PC-3 (cell line): ENCODE measurements around the gene ST3GAL3. TPM values are rescaled to one million over a fixed set of nuclear protein-coding genes. Genes with fewer than 3 reads are reported as not detected.

Experiments used
- ATAC-seq: fragments of 200-7000 bp; cut with Tn5 transposase; 2 replicates; pipeline ENCODE4 v1.9.1; 2020; ENCODE audit warnings: mild to moderate bottlenecking, moderate library complexity
- BruUV-seq: library from RNA; stranded (reverse); fragments of 400-500 nt; replicated peaks from 2 replicates; lab custom pipeline; 2021; lab: Mats Ljungman, UMichigan
- CTCF ChIA-PET: fragments of 300-600 bp; sonication (Branson Sonifier 250); formaldehyde crosslinking; loops from one replicate; lab custom pipeline; 2022; ENCODE audit warnings: antibody characterized with exemption; lab: Charles Lee
- POLR2A ChIA-PET: fragments of 300-600 bp; sonication (Branson Sonifier 250); formaldehyde crosslinking; loops from one replicate; lab custom pipeline; 2022; ENCODE audit warnings: antibody characterized with exemption; ENCODE audit not compliant: unreplicated experiment; lab: Charles Lee
- DNase-seq: peaks from one replicate; pipeline ENCODE4 v3.0.0-alpha.2; 2015
- H2AFZ ChIP-seq: fragments of 300-600 bp; sonication (generic); 2 replicates; pipeline ENCODE4 v1.6.0; 2016; ENCODE audit warnings: antibody characterized with exemption, low read length
- H3F3A ChIP-seq: fragments of 300-600 bp; sonication (generic); one replicate; pipeline ENCODE4 v1.6.0; 2017; ENCODE audit warnings: antibody characterized with exemption, low read length, control low read depth, mild to moderate bottlenecking; ENCODE audit not compliant: unreplicated experiment
- H3K27ac ChIP-seq: fragments of 300-600 bp; sonication (generic); 2 replicates; pipeline ENCODE4 v1.5.1; 2016; ENCODE audit warnings: mild to moderate bottlenecking, low read length
- H3K27me3 ChIP-seq: fragments of 300-600 bp; sonication (generic); 2 replicates; pipeline ENCODE4 v1.6.1; 2016; ENCODE audit warnings: low read length, mixed read lengths
- H3K36me3 ChIP-seq: fragments of 300-600 bp; sonication (generic); 2 replicates; pipeline ENCODE4 v1.6.1; 2016; ENCODE audit warnings: low read depth, mixed run types, low read length, mixed read lengths
- H3K4me1 ChIP-seq: fragments of 300-600 bp; sonication (generic); 2 replicates; pipeline ENCODE4 v1.5.1; 2016; ENCODE audit warnings: low read length; ENCODE audit not compliant: insufficient read depth
- H3K4me2 ChIP-seq: fragments of 300-600 bp; sonication (generic); 2 replicates; pipeline ENCODE4 v1.6.0; 2016; ENCODE audit warnings: low read length
- H3K4me3 ChIP-seq: fragments of 300-600 bp; sonication (generic); 2 replicates; pipeline ENCODE4 v1.5.1; 2016; ENCODE audit warnings: mild to moderate bottlenecking, low read length, mixed read lengths
- H3K79me2 ChIP-seq: fragments of 300-600 bp; sonication (generic); 2 replicates; pipeline ENCODE4 v1.6.1; 2017; ENCODE audit warnings: low read length, mixed read lengths
- H3K9ac ChIP-seq: fragments of 300-600 bp; sonication (generic); 2 replicates; pipeline ENCODE4 v1.6.0; 2016; ENCODE audit warnings: mild to moderate bottlenecking, low read length
- H3K9me2 ChIP-seq: fragments of 300-600 bp; sonication (generic); replicated peaks from 2 replicates; pipeline ENCODE4 v1.6.1; 2016; ENCODE audit warnings: mixed run types, low read length, mixed read lengths
- H3K9me3 ChIP-seq: fragments of 300-600 bp; sonication (generic); 2 replicates; pipeline ENCODE4 v1.6.1; 2016; ENCODE audit warnings: low read length, mixed read lengths
- H4K20me1 ChIP-seq: fragments of 300-600 bp; sonication (generic); 2 replicates; pipeline ENCODE4 v1.6.1; 2016; ENCODE audit warnings: low read length, mixed read lengths
- CTCF ChIP-seq: fragments of 300-600 bp; sonication (generic); conservative IDR thresholded peaks from 2 replicates; pipeline ENCODE4 v1.5.1; 2017; ENCODE audit warnings: antibody characterized with exemption, low read depth, mild to moderate bottlenecking, low read length
- EZH2 ChIP-seq: fragments of 300-600 bp; sonication (generic); IDR thresholded peaks from one replicate; pipeline ENCODE4 v1.6.1; 2017; ENCODE audit warnings: antibody characterized with exemption, mild to moderate bottlenecking, low read length; ENCODE audit not compliant: unreplicated experiment
- EZH2phosphoT487 ChIP-seq: fragments of 300-600 bp; sonication (generic); IDR thresholded peaks from 2 replicates; pipeline ENCODE4 v1.6.1; 2018; ENCODE audit warnings: mild to moderate bottlenecking, antibody characterized with exemption, low read length, borderline replicate concordance
- intact Hi-C: fragments of 100-400 bp; cut with micrococcal nuclease; formaldehyde crosslinking; loops from 2 replicates; pipeline ENCODE4 v1.9.0; 2023
- total RNA-seq: library from RNA; depleted of rRNA; stranded (reverse); fragments of >200 nt; gene quantifications from 2 replicates; pipeline ENCODE4 v1.2.3, GENCODE V29; 2014

The ST3GAL3 gene
- total RNA-seq, 1 experiment from 2014 or later = 9.0 TPM

DNA sequence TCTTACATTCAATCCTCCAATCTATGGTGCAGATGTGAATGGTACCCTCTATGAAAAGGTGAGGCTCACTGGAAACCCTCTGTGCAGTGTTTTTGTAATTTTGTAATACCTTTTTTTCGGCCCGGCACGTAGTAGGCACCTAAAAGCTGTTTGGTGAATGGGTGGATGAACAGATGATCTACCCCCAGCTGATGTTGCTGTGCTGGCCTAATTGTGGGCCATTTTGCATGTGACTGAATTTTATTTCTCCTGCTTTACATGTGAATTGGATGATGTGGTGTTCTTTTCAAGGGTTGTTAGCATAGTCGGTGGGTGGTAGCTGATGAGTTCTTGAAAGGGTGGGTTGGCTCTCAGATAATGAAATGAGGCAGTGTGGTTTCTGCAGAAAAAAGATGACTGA lies 47.0 kb upstream of the ST3GAL3 start:
- ChIA-PET POLR2A (no interaction called here), CTCF (no interaction called here)
- no TSS peak for BruUV-seq
- intact Hi-C loops = no loop called here
- H3K36me3 ChIP-seq = peaks cover 57% of the 10 kb centered on the region
- no peak overlapping the region for H3K4me3 ChIP-seq
- H2AFZ ChIP-seq = no peak overlapping the region
- no peaks in the 10 kb centered on the region for H3K27me3 ChIP-seq
- H3K27ac ChIP-seq = no peak overlapping the region
- ATAC-seq (no peak), DNase-seq (no peak)
- H4K20me1 ChIP-seq = no peaks in the 10 kb centered on the region
- no peak for TF ChIP-seq EZH2phosphoT487
- TF ChIP-seq EZH2 = no peak
- TF ChIP-seq CTCF = no peak
- H3K4me1 ChIP-seq = no peaks in the 10 kb centered on the region
- H3K9me2 ChIP-seq = no peaks in the 10 kb centered on the region
- H3K9me3 ChIP-seq = no peaks in the 10 kb centered on the region
- no peaks in the 10 kb centered on the region for H3F3A ChIP-seq
- H3K4me2 ChIP-seq = no peak overlapping the region
- no peaks in the 10 kb centered on the region for H3K79me2 ChIP-seq
- H3K9ac ChIP-seq = no peak overlapping the region

GRCh38 chr1:43664369-43664768 lies 43.0 kb upstream of the ST3GAL3 start:
- ChIA-PET POLR2A (no interaction called here), CTCF (no interaction called here)
- intact Hi-C loops = no loop called here
- ATAC-seq (no peak), DNase-seq (no peak)
- H3K36me3 ChIP-seq = peaks cover 72% of the 10 kb centered on the region
- no peak overlapping the region for H3K4me2 ChIP-seq
- peaks cover 18% of the 10 kb centered on the region for H3K4me1 ChIP-seq
- no peak overlapping the region for H3K4me3 ChIP-seq
- H4K20me1 ChIP-seq = no peaks in the 10 kb centered on the region
- H3F3A ChIP-seq = no peaks in the 10 kb centered on the region
- no peak overlapping the region for H3K27ac ChIP-seq
- BruUV-seq = no TSS peak
- no peak overlapping the region for H3K9ac ChIP-seq
- no peaks in the 10 kb centered on the region for H3K79me2 ChIP-seq
- H2AFZ ChIP-seq = no peak overlapping the region
- H3K9me3 ChIP-seq = no peaks in the 10 kb centered on the region
- no peaks in the 10 kb centered on the region for H3K9me2 ChIP-seq
- H3K27me3 ChIP-seq = no peaks in the 10 kb centered on the region
- TF ChIP-seq EZH2phosphoT487 (no peak), CTCF (no peak), EZH2 (no peak)

GRCh38 chr1:43666608-43667007 lies 40.7 kb upstream of the ST3GAL3 start:
- Histone ChIP-seq H3K9me2 (no peaks in the 10 kb centered on the region), H3K36me3 (peaks cover 74% of the 10 kb centered on the region), H4K20me1 (no peaks in the 10 kb centered on the region), H2AFZ (no peak overlapping the region), H3K4me3 (no peak overlapping the region), H3K79me2 (no peaks in the 10 kb centered on the region), H3K9ac (no peak overlapping the region), H3K4me1 (peaks cover 18% of the 10 kb centered on the region), H3K4me2 (no peak overlapping the region), H3K9me3 (no peaks in the 10 kb centered on the region), H3F3A (no peaks in the 10 kb centered on the region), H3K27me3 (no peaks in the 10 kb centered on the region), H3K27ac (no peak overlapping the region)
- TF ChIP-seq EZH2phosphoT487 = no peak
- no peak for TF ChIP-seq EZH2
- no peak for TF ChIP-seq CTCF
- intact Hi-C loops = no loop called here
- no TSS peak for BruUV-seq
- ChIA-PET CTCF (no interaction called here), POLR2A (interaction anchor here (1.4 kb wide), 1 partner anchor 16 kb away, joined by 5 read pairs; the partner anchor contains the start of gene KDM4A)
- peak; percentile 8 for DNase-seq
- ATAC-seq = no peak; the same call in none of the 2 replicates
